Activated CD8-positive, alpha-beta T cell treated with anti-CD3 and anti-CD28 coated beads, Interleukin-2, amount 10 ng/mL, durations not matched to agents 7 days and 5 days (primary cell): ENCODE measurements around the gene SPAG9. TPM values are rescaled to one million over a fixed set of nuclear protein-coding genes. Genes with fewer than 3 reads are reported as not detected.

Experiments
- ATAC-seq: fragments of 150-1000 bp; cut with Tn5 transposase; one replicate; pipeline ENCODE4 v1.10.0; 2021; ENCODE audit warnings: moderate library complexity
- CTCF ChIA-PET: fragments of 350-600 bp; sonication (Branson Sonifier 250); formaldehyde crosslinking; loops from one replicate; lab custom pipeline; 2021; ENCODE audit warnings: antibody characterized with exemption; lab: Charles Lee
- POLR2A ChIA-PET: fragments of 350-600 bp; sonication (Branson Sonifier 250); formaldehyde crosslinking; loops from one replicate; lab custom pipeline; 2021; ENCODE audit warnings: antibody characterized with exemption; lab: Charles Lee
- DNase-seq: peaks from one replicate; pipeline ENCODE4 v3.0.0-alpha.2; 2020
- H3K27ac Mint-ChIP-seq: one replicate; pipeline ENCODE4 v1.8.0; 2021; ENCODE audit warnings: mild to moderate bottlenecking, mixed read lengths
- H3K27me3 Mint-ChIP-seq: one replicate; pipeline ENCODE4 v1.8.0; 2021; ENCODE audit warnings: low read depth, mixed read lengths
- H3K36me3 Mint-ChIP-seq: one replicate; pipeline ENCODE4 v1.8.0; 2021; ENCODE audit warnings: low read depth, mixed read lengths
- H3K4me1 Mint-ChIP-seq: one replicate; pipeline ENCODE4 v1.8.0; 2021; ENCODE audit warnings: low read depth, mixed read lengths
- H3K4me3 Mint-ChIP-seq: one replicate; pipeline ENCODE4 v1.8.0; 2021; ENCODE audit warnings: mild to moderate bottlenecking, mixed read lengths
- H3K9me3 Mint-ChIP-seq: one replicate; pipeline ENCODE4 v1.8.0; 2022; ENCODE audit warnings: mixed read lengths; ENCODE audit not compliant: insufficient read depth
- total RNA-seq, 2 experiments: library from RNA; stranded (reverse); gene quantifications; one replicate each; pipeline ENCODE4 v1.2.3, GENCODE V29; 2021

The SPAG9 gene
- total RNA-seq, 2 experiments from 2014 or later, result 39.2 to 42.1 TPM

DNA sequence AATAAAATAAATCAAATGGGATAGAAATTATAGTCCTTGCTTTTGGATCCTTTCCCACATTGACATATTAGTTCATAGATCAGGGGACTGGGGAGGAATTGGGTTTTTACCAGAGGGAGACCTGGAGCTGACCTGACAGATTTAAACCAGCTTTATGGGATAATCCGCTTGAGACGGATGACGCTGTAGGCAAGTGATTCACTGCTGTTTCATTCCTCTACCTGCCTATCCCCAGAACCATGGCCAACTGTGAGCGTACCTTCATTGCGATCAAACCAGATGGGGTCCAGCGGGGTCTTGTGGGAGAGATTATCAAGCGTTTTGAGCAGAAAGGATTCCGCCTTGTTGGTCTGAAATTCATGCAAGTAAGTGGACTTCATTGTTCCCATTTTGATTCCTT, 34.7 kb upstream of the SPAG9 start:
- H3K9me3 Mint-ChIP-seq, result no peaks in the 10 kb centered on the region
- H3K4me1 Mint-ChIP-seq, result peaks cover 16% of the 10 kb centered on the region
- ChIA-PET POLR2A (interaction anchor here (0.6 to 2.2 kb wide), 5 partner anchors 7 to 447 kb away, joined by 3 to 8 read pairs (median 3); partner anchors contain the start of genes ANKRD40 and SPAG9), CTCF (interaction anchor here (1.0 to 3.0 kb wide), 4 partner anchors 10 to 303 kb away, joined by 4 to 16 read pairs (median 6); partner anchors contain the start of gene NME2)
- H3K36me3 Mint-ChIP-seq, result peaks cover 37% of the 10 kb centered on the region
- H3K27ac Mint-ChIP-seq, result peak overlapping the region; percentile 32
- H3K4me3 Mint-ChIP-seq, result peak overlapping the region; percentile 13
- DNase-seq (no peak), ATAC-seq (no peak)
- no peaks in the 10 kb centered on the region for H3K27me3 Mint-ChIP-seq

DNA sequence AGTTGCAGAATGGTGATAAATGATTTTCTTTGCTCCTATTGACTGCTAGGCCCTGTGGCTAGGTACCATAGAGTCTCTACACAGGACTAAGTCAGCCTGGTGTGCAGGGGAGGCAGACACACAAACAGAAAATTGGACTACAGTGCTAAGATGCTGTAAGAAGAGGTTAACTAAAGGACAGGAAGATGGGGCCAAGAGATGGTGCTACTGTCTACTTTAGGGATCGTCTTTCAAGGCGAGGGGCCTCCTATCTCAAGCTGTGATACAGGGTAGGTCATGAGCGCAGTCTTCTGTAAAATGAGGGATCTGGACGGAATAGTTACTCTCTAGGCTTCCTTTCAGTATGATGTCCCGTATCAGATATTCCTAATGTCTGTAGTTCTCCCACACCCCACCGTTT, 33.5 kb upstream of the SPAG9 start:
- CTCF ChIA-PET, result interaction anchor here (0.9 to 4.7 kb wide), 9 partner anchors 8 to 371 kb away, joined by 3 to 131 read pairs (median 13); partner anchors contain the start of gene NME2

DNA sequence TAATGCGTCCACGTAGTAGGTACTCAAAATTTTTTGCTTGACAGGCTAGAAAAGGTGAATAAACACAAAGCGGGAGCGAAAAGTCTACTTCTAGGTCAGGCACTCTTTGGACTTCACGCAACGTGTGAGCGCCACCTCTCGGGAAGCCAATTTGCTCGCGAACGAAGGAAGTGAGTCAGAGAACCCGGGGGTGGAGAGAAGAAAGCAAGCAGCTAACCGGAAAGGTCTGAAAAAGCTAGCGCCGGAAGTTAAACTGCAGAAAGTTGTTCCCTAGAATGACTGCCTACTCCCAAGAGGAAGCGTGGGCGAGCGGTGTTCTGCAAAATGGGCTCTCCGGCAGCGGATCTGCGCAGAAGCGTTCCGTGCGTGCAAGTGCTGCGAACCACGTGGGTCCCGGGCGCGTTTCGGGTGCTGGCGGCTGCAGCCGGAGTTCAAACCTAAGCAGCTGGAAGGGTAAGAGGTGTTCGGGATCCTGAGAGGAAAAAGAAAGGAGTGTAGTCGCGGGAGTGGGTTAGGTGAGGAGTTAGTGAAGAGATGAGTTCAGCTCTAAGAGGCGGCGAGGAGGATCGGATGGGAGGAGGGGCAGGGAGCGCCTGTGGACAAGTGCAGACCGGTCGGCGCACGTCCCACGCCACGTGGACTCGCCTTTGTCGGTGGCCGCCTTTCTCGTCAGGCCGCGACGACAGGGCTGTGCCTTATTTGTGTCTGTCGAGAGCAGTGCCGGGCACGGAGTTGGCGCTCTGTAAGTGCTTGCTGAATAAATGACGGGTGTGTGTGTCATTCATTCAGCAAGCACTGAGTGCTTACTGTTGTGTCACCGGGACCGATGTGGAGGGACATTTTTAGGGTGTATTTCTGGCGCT, 32.8 kb upstream of the SPAG9 start, which contains the start of gene NME1:
Gene NME1 (plus strand): TSS at position 350 of the 863 bp plus-strand sequence. CDS start 2,096 bp downstream, outside the sequence.
- ChIA-PET CTCF (interaction anchor here (0.6 to 4.7 kb wide), 54 partner anchors 9 to 391 kb away, joined by 3 to 131 read pairs (median 4); partner anchors contain the start of genes NME2 and SPAG9), POLR2A (interaction anchor here (0.7 to 2.7 kb wide), 9 partner anchors 12 to 287 kb away, joined by 3 to 18 read pairs (median 4); partner anchors contain the start of genes NME2, SPAG9, TOB1 and UTP18)
- H3K36me3 Mint-ChIP-seq, result peaks cover 26% of the 10 kb centered on the region
- no peak within 1 kb of the TSS for H3K27ac Mint-ChIP-seq
- no peaks in the 10 kb centered on the region for H3K27me3 Mint-ChIP-seq
- peaks cover 12% of the 10 kb centered on the region for H3K4me1 Mint-ChIP-seq
- ATAC-seq (peak; percentile 95), DNase-seq (peak; percentile 98)
- H3K4me3 Mint-ChIP-seq, result no peak within 1 kb of the TSS
- no peaks in the 10 kb centered on the region for H3K9me3 Mint-ChIP-seq

More for the DNA sequence above, 33.5 kb upstream of the SPAG9 start:
- POLR2A ChIA-PET, result interaction anchor here (1.0 to 2.7 kb wide), 4 partner anchors 8 to 446 kb away, joined by 3 to 18 read pairs (median 6); partner anchors contain the start of genes ANKRD40, NME2 and SPAG9
- no peaks in the 10 kb centered on the region for H3K27me3 Mint-ChIP-seq
- ATAC-seq (no peak), DNase-seq (peak; percentile 28)
- no peak overlapping the region for H3K4me3 Mint-ChIP-seq
- H3K4me1 Mint-ChIP-seq, result peaks cover 14% of the 10 kb centered on the region
- H3K36me3 Mint-ChIP-seq, result peaks cover 30% of the 10 kb centered on the region
- H3K9me3 Mint-ChIP-seq, result no peaks in the 10 kb centered on the region
- H3K27ac Mint-ChIP-seq, result no peak overlapping the region

DNA sequence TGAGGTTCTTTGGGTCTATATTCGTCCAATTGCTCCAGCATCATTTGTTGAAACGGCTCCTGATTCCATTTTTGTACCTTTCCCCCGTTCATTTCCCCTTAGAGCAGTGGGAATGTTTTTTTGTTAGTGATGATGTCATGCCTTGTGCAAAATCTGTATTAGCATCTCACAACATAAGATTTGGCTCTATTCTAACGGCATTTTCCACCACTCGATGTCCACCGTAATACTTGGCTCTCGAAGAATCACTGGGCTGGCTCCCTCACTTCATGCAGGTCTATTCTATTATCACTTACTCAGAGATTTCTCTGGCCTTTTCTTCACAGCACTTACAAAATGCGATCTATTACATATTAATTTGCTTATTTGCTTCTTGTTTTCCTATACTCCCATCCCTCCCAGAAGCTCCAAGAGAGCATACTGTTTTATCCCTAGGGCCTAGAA, 32.1 kb upstream of the SPAG9 start:
- CTCF ChIA-PET, result interaction anchor here (0.7 to 4.7 kb wide), 39 partner anchors 9 to 390 kb away, joined by 3 to 131 read pairs (median 5); partner anchors contain the start of genes NME2 and SPAG9
- H3K27me3 Mint-ChIP-seq, result no peaks in the 10 kb centered on the region
- peaks cover 9% of the 10 kb centered on the region for H3K4me1 Mint-ChIP-seq
- POLR2A ChIA-PET, result interaction anchor here (0.8 to 2.7 kb wide), 8 partner anchors 12 to 287 kb away, joined by 3 to 18 read pairs (median 4); partner anchors contain the start of genes NME2, SPAG9, TOB1 and UTP18
- peaks cover 21% of the 10 kb centered on the region for H3K36me3 Mint-ChIP-seq
- DNase-seq (no peak), ATAC-seq (no peak)
- no peaks in the 10 kb centered on the region for H3K9me3 Mint-ChIP-seq
- no peak overlapping the region for H3K4me3 Mint-ChIP-seq
- no peak overlapping the region for H3K27ac Mint-ChIP-seq

DNA sequence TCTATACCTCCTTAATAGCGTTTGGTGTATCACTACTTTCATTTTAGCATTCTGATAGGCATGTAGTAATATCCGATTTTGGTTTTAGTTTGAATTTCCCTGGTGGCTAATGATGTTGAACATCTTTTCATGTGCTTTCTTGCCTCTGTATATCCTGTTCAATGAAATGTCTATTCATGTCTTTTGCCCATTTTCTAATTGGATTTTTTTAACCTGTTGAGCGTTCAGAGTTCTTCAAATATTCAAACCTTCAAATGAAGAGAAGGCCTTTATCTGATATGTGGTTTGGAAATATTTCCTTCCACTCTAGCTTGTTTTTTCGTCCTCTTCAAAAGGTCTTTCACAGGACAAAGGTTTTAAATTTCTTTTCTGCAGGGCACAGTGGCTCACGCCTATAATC, 30.3 kb upstream of the SPAG9 start:
- POLR2A ChIA-PET, result no interaction called here
- no peak for ATAC-seq
- Mint-ChIP-seq H3K27ac (no peak overlapping the region), H3K27me3 (no peaks in the 10 kb centered on the region), H3K4me3 (no peak overlapping the region), H3K36me3 (peaks cover 8% of the 10 kb centered on the region), H3K4me1 (peaks cover 2% of the 10 kb centered on the region), H3K9me3 (no peaks in the 10 kb centered on the region)
- DNase-seq, result no peak
- CTCF ChIA-PET, result interaction anchor here (1.0 to 4.7 kb wide), 2 partner anchors 29 to 148 kb away, joined by 3 to 131 read pairs; no protein-coding TSS in a partner anchor

DNA sequence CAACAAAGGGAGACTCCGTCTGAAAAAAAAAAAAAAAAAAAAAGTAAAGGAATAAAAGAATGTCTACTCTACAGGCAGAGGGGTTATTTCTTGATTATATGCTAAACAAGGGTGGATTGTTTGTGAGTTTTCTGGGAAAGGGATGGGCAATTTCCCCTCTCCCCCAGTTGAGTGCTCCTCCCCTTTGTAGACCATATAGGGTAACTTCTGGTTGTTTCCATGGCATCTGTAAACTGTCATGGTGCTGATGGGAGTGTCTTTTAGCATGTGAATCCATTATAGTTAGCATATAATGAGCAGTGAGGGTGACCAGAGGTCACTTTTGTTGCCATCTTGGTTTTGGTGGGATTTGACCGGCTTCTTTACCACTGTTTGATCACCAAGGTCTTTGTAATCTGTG, 28.5 kb upstream of the SPAG9 start:
- no peak for DNase-seq
- Mint-ChIP-seq H3K4me3 (no peak overlapping the region), H3K9me3 (no peaks in the 10 kb centered on the region), H3K4me1 (peaks cover 2% of the 10 kb centered on the region), H3K27ac (no peak overlapping the region), H3K27me3 (no peaks in the 10 kb centered on the region), H3K36me3 (no peaks in the 10 kb centered on the region)
- ChIA-PET POLR2A (no interaction called here), CTCF (interaction anchor here (4.7 kb wide), 1 partner anchor 147 kb away, joined by 131 read pairs; no protein-coding TSS in a partner anchor)
- ATAC-seq, result no peak

DNA sequence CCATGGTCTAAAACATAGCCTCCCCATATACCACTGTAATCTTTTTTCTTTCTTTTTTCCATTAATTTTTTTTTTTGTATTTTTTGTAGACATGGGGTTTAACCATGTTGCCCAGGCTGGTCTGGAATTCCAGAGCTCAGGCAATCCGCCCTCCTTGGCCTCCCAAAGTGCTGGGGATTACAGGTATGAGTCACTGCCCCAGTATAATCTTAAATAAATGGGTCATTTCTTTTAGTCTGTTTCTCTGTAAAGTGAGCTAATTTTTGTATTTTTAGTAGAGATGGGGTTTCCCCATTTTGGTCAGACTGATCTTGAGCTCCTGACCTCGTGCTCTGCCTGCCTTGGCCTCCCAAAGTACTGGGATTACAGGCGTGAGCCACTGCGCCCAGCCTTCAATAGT, 27.0 kb upstream of the SPAG9 start:
- H3K36me3 Mint-ChIP-seq, result no peaks in the 10 kb centered on the region
- H3K27ac Mint-ChIP-seq, result no peak overlapping the region
- H3K27me3 Mint-ChIP-seq, result no peaks in the 10 kb centered on the region
- peaks cover 4% of the 10 kb centered on the region for H3K4me1 Mint-ChIP-seq
- DNase-seq (no peak), ATAC-seq (no peak)
- H3K4me3 Mint-ChIP-seq, result no peak overlapping the region
- ChIA-PET POLR2A (interaction anchor here (1.0 kb wide), 1 partner anchor 27 kb away, joined by 3 read pairs; the partner anchor contains the start of gene SPAG9), CTCF (interaction anchor here (3.2 kb wide), 1 partner anchor 148 kb away, joined by 14 read pairs; no protein-coding TSS in a partner anchor)
- H3K9me3 Mint-ChIP-seq, result no peaks in the 10 kb centered on the region

DNA sequence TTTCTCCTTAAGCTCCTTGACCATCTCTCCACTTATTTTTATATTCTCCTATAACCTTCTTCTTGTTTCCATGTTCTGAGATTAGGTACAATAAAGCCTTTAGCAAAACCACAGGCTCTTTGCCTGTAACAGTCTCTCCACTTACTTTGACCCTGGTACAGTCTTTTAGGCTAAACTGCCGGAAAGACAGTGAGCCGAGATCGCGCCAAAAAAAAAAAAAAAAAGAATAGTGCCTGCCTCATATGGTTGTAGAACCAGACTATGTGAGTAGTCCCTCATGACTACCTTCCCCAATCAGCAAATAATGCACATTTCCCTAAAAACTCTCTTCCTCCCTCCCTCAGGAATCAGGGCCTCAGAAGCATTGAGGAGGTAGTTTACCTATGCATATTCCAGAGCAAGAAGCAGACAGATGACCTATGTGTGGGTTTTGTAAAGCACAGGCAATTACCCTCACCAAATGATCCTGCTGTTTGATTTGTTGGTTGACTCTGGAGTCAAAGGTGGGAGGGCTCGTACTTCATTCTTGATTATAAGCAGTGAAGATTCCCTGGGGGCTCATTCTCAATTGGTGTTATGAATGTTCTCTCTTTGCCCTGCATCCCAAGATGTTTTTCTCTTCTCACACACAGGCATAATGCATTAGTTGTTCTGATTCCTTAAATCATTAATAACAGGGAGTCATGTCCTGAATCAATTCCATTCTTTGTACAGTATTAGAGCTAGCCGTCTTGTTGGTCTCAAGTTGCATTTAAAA, 23.8 kb upstream of the SPAG9 start:
- POLR2A ChIA-PET, result interaction anchor here (1.1 kb wide), 1 partner anchor 23 kb away, joined by 5 read pairs; no protein-coding TSS in a partner anchor
- Mint-ChIP-seq H3K4me1 (peaks cover 2% of the 10 kb centered on the region), H3K36me3 (no peaks in the 10 kb centered on the region), H3K27me3 (no peaks in the 10 kb centered on the region), H3K9me3 (no peaks in the 10 kb centered on the region), H3K27ac (no peak overlapping the region), H3K4me3 (no peak overlapping the region)
- DNase-seq (no peak), ATAC-seq (no peak)
- CTCF ChIA-PET, result no interaction called here

DNA sequence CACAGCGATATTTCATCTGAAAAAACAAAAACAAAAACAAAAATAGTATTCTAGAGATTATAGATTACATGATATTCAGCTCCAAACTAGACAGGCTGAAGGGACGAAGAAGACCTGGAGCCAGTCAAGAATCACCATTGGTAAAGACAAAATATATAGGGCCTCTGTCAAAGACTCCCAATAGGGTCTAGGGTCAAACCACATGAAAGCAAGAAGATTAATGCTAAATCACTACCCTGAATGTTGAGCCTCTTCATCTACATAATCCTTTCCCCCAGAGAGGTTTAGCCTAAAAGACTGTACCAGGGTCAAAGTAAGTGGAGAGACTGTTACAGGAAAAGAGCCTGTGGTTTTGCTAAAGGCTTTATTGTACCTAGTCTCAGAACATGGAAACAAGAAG, 21.9 kb upstream of the SPAG9 start:
- ATAC-seq (no peak), DNase-seq (no peak)
- peaks cover 2% of the 10 kb centered on the region for H3K4me1 Mint-ChIP-seq
- CTCF ChIA-PET, result interaction anchor here (1.2 to 2.3 kb wide), 3 partner anchors 10 to 141 kb away, joined by 3 to 10 read pairs (median 4); partner anchors contain the start of gene NME1
- no peaks in the 10 kb centered on the region for H3K9me3 Mint-ChIP-seq
- POLR2A ChIA-PET, result interaction anchor here (0.5 kb wide), 1 partner anchor 96 kb away, joined by 3 read pairs; no protein-coding TSS in a partner anchor
- H3K4me3 Mint-ChIP-seq, result no peak overlapping the region
- H3K27me3 Mint-ChIP-seq, result no peaks in the 10 kb centered on the region
- no peaks in the 10 kb centered on the region for H3K36me3 Mint-ChIP-seq
- H3K27ac Mint-ChIP-seq, result no peak overlapping the region

DNA sequence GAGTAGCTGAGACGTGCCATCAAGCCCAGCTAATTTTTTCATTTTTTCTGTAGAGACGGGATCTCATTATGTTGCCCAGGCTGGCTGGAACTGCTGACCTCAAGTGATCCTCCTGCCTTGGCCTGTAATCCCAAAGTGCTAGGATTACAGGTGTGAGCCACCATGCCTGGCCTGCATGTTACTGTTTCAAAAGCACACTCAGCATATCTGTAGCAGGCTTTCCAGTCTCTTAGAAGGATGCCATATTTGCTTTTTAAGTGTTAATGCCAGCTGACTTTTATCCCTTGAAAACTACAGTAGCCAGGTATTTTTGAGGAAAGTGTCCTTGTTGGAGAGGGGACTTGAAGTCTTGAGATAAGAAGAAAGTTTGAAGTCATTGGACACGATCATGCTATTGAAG, 15.3 kb upstream of the SPAG9 start:
- Mint-ChIP-seq H3K27me3 (no peaks in the 10 kb centered on the region), H3K9me3 (no peaks in the 10 kb centered on the region), H3K27ac (no peak overlapping the region), H3K4me1 (peaks cover 11% of the 10 kb centered on the region), H3K4me3 (no peak overlapping the region), H3K36me3 (no peaks in the 10 kb centered on the region)
- ChIA-PET POLR2A (no interaction called here), CTCF (interaction anchor here (0.8 to 1.8 kb wide), 3 partner anchors 17 to 140 kb away, joined by 3 to 11 read pairs (median 3); partner anchors contain the start of gene NME1)
- no peak for ATAC-seq
- DNase-seq, result no peak
